PC-9 (cell line): ENCODE results near the gene SERPINI1. TPM values are rescaled to one million over a fixed set of nuclear protein-coding genes. Genes with fewer than 3 reads are reported as not detected.

Experiments used
- BruUV-seq: library from RNA; stranded (reverse); fragments of 400-500 nt; replicated peaks from 2 replicates; lab custom pipeline; 2021; lab: Mats Ljungman, UMichigan
- CTCF ChIA-PET: fragments of 300-600 bp; sonication (Branson Sonifier 250); formaldehyde crosslinking; loops from one replicate; lab custom pipeline; 2022; ENCODE audit warnings: antibody characterized with exemption; lab: Charles Lee
- POLR2A ChIA-PET: fragments of 300-600 bp; sonication (Branson Sonifier 250); formaldehyde crosslinking; loops from one replicate; lab custom pipeline; 2022; ENCODE audit warnings: antibody characterized with exemption; ENCODE audit not compliant: unreplicated experiment; lab: Charles Lee
- DNase-seq, 2 experiments: peaks; one replicate each; pipeline versions ENCODE4 v3.0.0 to v3.0.0-alpha.2; 2015 to 2022; ENCODE audit warnings: mixed read lengths in 1 of 2
- H2AFZ ChIP-seq: fragments of 200-600 bp; sonication (generic); 2 replicates; pipeline ENCODE4 v1.8.1; 2017; ENCODE audit warnings: antibody characterized with exemption
- H3F3A ChIP-seq: fragments of 200-600 bp; sonication (generic); 2 replicates; pipeline ENCODE4 v1.8.1; 2017; ENCODE audit warnings: antibody characterized with exemption, mild to moderate bottlenecking, low read depth; ENCODE audit not compliant: insufficient read depth
- H3K27ac ChIP-seq: fragments of 200-600 bp; sonication (generic); 2 replicates; pipeline ENCODE4 v1.6.1; 2016; ENCODE audit warnings: mixed run types
- H3K27me3 ChIP-seq: fragments of 200-600 bp; sonication (generic); 2 replicates; pipeline ENCODE4 v1.6.1; 2016; ENCODE audit warnings: low read depth, mixed run types; ENCODE audit not compliant: insufficient read depth
- H3K36me3 ChIP-seq: fragments of 200-600 bp; sonication (generic); 2 replicates; pipeline ENCODE4 v1.6.1; 2016; ENCODE audit warnings: low read depth, mixed run types
- H3K4me1 ChIP-seq: fragments of 200-600 bp; sonication (generic); replicated peaks from 2 replicates; pipeline ENCODE4 v1.6.1; 2016; ENCODE audit warnings: mixed run types; ENCODE audit not compliant: insufficient read depth
- H3K4me2 ChIP-seq: fragments of 200-600 bp; sonication (generic); 2 replicates; pipeline ENCODE4 v1.6.1; 2017; ENCODE audit warnings: mixed run types
- H3K4me3 ChIP-seq: fragments of 200-600 bp; sonication (generic); 2 replicates; pipeline ENCODE4 v1.6.1; 2016; ENCODE audit warnings: mixed run types
- H3K79me2 ChIP-seq: fragments of 200-600 bp; sonication (generic); 2 replicates; pipeline ENCODE4 v1.6.1; 2017; ENCODE audit warnings: low read depth, mixed run types
- H3K9me2 ChIP-seq: fragments of 200-600 bp; sonication (generic); 2 replicates; pipeline ENCODE4 v1.8.1; 2017; ENCODE audit warnings: mild to moderate bottlenecking; ENCODE audit not compliant: insufficient read depth
- H3K9me3 ChIP-seq: fragments of 200-600 bp; sonication (generic); 2 replicates; pipeline ENCODE4 v1.8.1; 2016; ENCODE audit warnings: low read depth; ENCODE audit not compliant: insufficient read depth
- H4K20me1 ChIP-seq: fragments of 200-600 bp; sonication (generic); 2 replicates; pipeline ENCODE4 v1.8.1; 2017; ENCODE audit not compliant: insufficient read depth
- CTCF ChIP-seq: fragments of 200-600 bp; sonication (generic); conservative IDR thresholded peaks from 2 replicates; pipeline ENCODE4 v1.6.1; 2017; ENCODE audit warnings: mixed run types, antibody characterized with exemption, mild to moderate bottlenecking, moderate library complexity
- EZH2 ChIP-seq: fragments of 200-600 bp; sonication (generic); IDR thresholded peaks from 2 replicates; pipeline ENCODE4 v1.8.0; 2017; ENCODE audit warnings: antibody characterized with exemption, low read depth
- intact Hi-C: fragments of 100-400 bp; cut with micrococcal nuclease; formaldehyde crosslinking; loops from one replicate; pipeline ENCODE4 v1.10.0; 2022; ENCODE audit not compliant: unreplicated experiment
- total RNA-seq: library from RNA; stranded (reverse); gene quantifications from 2 replicates; pipeline ENCODE4 v1.2.3, GENCODE V29; 2021

SERPINI1 gene
- total RNA-seq, 1 experiment from 2014 or later: 2.4 TPM

- H3K36me3 ChIP-seq: peaks cover 31% of the 10 kb centered on the region
- no peaks in the 10 kb centered on the region for H3K9me2 ChIP-seq
- no TSS peak for BruUV-seq
- no peaks in the 10 kb centered on the region for H3K27me3 ChIP-seq
- H3K4me1 ChIP-seq: no peaks in the 10 kb centered on the region
- H3K4me3 ChIP-seq: no peak overlapping the region
- no peak overlapping the region for H3K4me2 ChIP-seq
- no peak overlapping the region for H3K27ac ChIP-seq
- H3K9me3 ChIP-seq: no peaks in the 10 kb centered on the region
- CTCF ChIA-PET: interaction anchor here (0.7 kb wide), 1 partner anchor 31 kb away, joined by 3 read pairs; no protein-coding TSS in a partner anchor
- 0 out of 2 replicates have a peak, but pooled peaks cover 3% of the 10 kb centered on the region for H4K20me1 ChIP-seq
- no peak overlapping the region for H2AFZ ChIP-seq
- no peak for DNase-seq
- POLR2A ChIA-PET: no interaction called here
- H3F3A ChIP-seq: no peaks in the 10 kb centered on the region; the same call in 1 of the 2 replicates
- intact Hi-C loops: loop anchor here (10.0 kb wide), 1 partner anchor 181 kb away; no protein-coding TSS in a partner anchor
- no peak for TF ChIP-seq EZH2
- no peak for TF ChIP-seq CTCF
- H3K79me2 ChIP-seq: no peaks in the 10 kb centered on the region
These were observed 41.4 kb upstream of the SERPINI1 start for GRCh38 chr3:167694121-167694520.

DNA sequence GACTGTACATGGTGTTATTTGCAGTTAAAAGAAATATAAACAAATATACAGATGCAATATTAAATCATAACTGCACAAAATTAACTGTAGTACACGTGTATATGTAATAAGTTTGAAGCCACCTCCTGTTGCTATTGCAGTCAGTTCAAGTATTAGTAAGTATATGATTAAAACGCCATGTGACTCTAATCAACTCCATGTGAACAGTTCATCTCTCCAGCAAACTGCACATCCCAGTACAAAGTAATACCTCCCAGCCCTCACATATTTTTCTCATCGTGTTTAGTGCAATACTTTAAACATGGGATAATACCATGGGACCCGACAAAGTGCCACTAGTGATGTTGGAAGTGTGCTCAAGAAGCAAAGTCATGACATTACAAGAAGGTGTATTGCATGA lies 35.5 kb upstream of the SERPINI1 start:
- H3K36me3 ChIP-seq: peaks cover 28% of the 10 kb centered on the region
- BruUV-seq: no TSS peak
- H3K9me3 ChIP-seq: no peaks in the 10 kb centered on the region
- intact Hi-C loops: no loop called here
- POLR2A ChIA-PET: no interaction called here
- H4K20me1 ChIP-seq: 0 out of 2 replicates have a peak, but pooled peaks cover 10% of the 10 kb centered on the region
- no peaks in the 10 kb centered on the region for H3K79me2 ChIP-seq
- H3K4me2 ChIP-seq: no peak overlapping the region
- no peak for TF ChIP-seq CTCF
- no peak for TF ChIP-seq EZH2
- H2AFZ ChIP-seq: no peak overlapping the region
- no peaks in the 10 kb centered on the region for H3K4me1 ChIP-seq
- DNase-seq: no peak
- H3K4me3 ChIP-seq: no peak overlapping the region
- no peaks in the 10 kb centered on the region; the same call in 1 of the 2 replicates for H3F3A ChIP-seq
- no peaks in the 10 kb centered on the region for H3K9me2 ChIP-seq
- H3K27me3 ChIP-seq: no peaks in the 10 kb centered on the region
- CTCF ChIA-PET: interaction anchor here (0.5 kb wide), 1 partner anchor 50 kb away, joined by 3 read pairs; no protein-coding TSS in a partner anchor
- no peak overlapping the region for H3K27ac ChIP-seq

DNA sequence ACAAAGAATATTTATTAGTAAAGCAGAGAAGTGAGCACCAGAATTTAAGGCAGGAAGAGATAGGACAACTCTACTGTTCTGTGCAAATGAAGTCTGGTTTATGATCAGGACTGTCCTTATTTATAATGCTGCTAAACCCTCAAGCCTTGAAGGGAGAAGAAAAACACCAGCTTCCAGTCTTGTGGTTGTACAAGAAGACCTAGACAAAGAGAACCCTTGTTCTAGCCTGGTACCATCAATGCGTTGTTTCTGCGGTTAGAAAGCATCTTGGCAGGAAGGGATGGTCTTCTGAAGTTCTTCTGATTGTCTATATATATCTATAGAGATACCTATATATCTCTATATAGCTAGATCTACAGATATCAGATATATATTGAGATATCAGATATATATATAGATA lies 34.6 kb upstream of the SERPINI1 start:
- no peak for DNase-seq
- no peaks in the 10 kb centered on the region for H3K27me3 ChIP-seq
- TF ChIP-seq CTCF (no peak), EZH2 (no peak)
- H4K20me1 ChIP-seq: 0 out of 2 replicates have a peak, but pooled peaks cover 10% of the 10 kb centered on the region
- CTCF ChIA-PET: no interaction called here
- BruUV-seq: no TSS peak
- no peak overlapping the region for H3K4me3 ChIP-seq
- H2AFZ ChIP-seq: no peak overlapping the region
- no peaks in the 10 kb centered on the region for H3K79me2 ChIP-seq
- POLR2A ChIA-PET: interaction anchor here (0.6 kb wide), 1 partner anchor 12 kb away, joined by 4 read pairs; no protein-coding TSS in a partner anchor
- H3K9me3 ChIP-seq: no peaks in the 10 kb centered on the region
- H3K4me2 ChIP-seq: no peak overlapping the region
- intact Hi-C loops: no loop called here
- no peaks in the 10 kb centered on the region for H3K9me2 ChIP-seq
- H3F3A ChIP-seq: no peaks in the 10 kb centered on the region; the same call in 1 of the 2 replicates
- H3K27ac ChIP-seq: no peak overlapping the region
- no peaks in the 10 kb centered on the region for H3K4me1 ChIP-seq
- peaks cover 20% of the 10 kb centered on the region for H3K36me3 ChIP-seq
